ELF-1 (cell line): ENCODE measurements around the gene OAS1.
"Not testable (repeated sequence)": the region's sequence is repeated elsewhere in the genome, so short reads cannot be mapped to it uniquely, and the experiment has no call there.

Experiments used
- DNase-seq: peaks from one replicate; pipeline ENCODE4 v3.0.0-alpha.2; 2016; ENCODE audit warnings: low read depth, low spot score

OAS1 gene

GRCh38 chr12:112936927-112937326 lies 30.2 kb downstream of the OAS1 start:
- DNase-seq: no peak

GRCh38 chr12:112937741-112938719 lies 31.3 kb downstream of the OAS1 start, which contains the start of gene OAS3:
Gene OAS3, plus strand, starts transcription at chr12:112938474. Its CDS starts 57 bp downstream, at chr12:112938531.
- peak; percentile 33 for DNase-seq

- DNase-seq: no peak
Measured at GRCh38 chr12:112938751-112939150, 32.0 kb downstream of the OAS1 start.

- no peak for DNase-seq
Measured at GRCh38 chr12:112939761-112940381, 33.1 kb downstream of the OAS1 start.

GRCh38 chr12:112941528-112942335 lies 35.0 kb downstream of the OAS1 start:
- DNase-seq: no peak

GRCh38 chr12:112942572-112942971 lies 35.8 kb downstream of the OAS1 start:
- DNase-seq: no peak

- peak; percentile 64 for DNase-seq
Measured at GRCh38 chr12:112944024-112944690, 37.4 kb downstream of the OAS1 start.

- DNase-seq: no peak
Measured at GRCh38 chr12:112945515-112945914, 38.8 kb downstream of the OAS1 start.

- no peak for DNase-seq
Measured at GRCh38 chr12:112946236-112947000, 39.7 kb downstream of the OAS1 start.

- DNase-seq: no peak
Measured at GRCh38 chr12:112947314-112947713, 40.6 kb downstream of the OAS1 start.

- no peak for DNase-seq
Measured at GRCh38 chr12:112947761-112948160, 41.0 kb downstream of the OAS1 start.

- no peak for DNase-seq
Measured at GRCh38 chr12:112948806-112949205, 42.0 kb downstream of the OAS1 start.

- no peak for DNase-seq
Measured at GRCh38 chr12:112950701-112951100, 43.9 kb downstream of the OAS1 start.

GRCh38 chr12:112957125-112957524 lies 50.4 kb downstream of the OAS1 start:
- DNase-seq: not testable (repeated sequence)

- DNase-seq: peak; percentile 11
Measured at GRCh38 chr12:112961074-112961473, 54.3 kb downstream of the OAS1 start.

GRCh38 chr12:112961536-112961935 lies 54.8 kb downstream of the OAS1 start:
- no peak for DNase-seq

- DNase-seq: no peak
Measured at GRCh38 chr12:112962561-112962960, 55.8 kb downstream of the OAS1 start.

GRCh38 chr12:112963227-112963861 lies 56.6 kb downstream of the OAS1 start:
- no peak for DNase-seq

GRCh38 chr12:112964067-112964670 lies 57.4 kb downstream of the OAS1 start:
- DNase-seq: no peak

GRCh38 chr12:112964915-112965314 lies 58.2 kb downstream of the OAS1 start:
- no peak for DNase-seq
